OCI-LY7 (cell line): ENCODE data around the gene CAMK1. TPM values are rescaled to one million over a fixed set of nuclear protein-coding genes. Genes with fewer than 3 reads are reported as not detected.

Source experiments
- Bru-seq: library from RNA; stranded (reverse); fragments of 400-500 nt; gene quantifications from one replicate; lab custom pipeline; 2021; lab: Mats Ljungman, UMichigan
- BruChase-seq, 2 experiments: library from RNA; stranded (reverse); fragments of 400-500 nt; gene quantifications; one replicate each; lab custom pipeline; 2021; lab: Mats Ljungman, UMichigan
- BruUV-seq: library from RNA; stranded (reverse); fragments of 400-500 nt; replicated peaks from 2 replicates; lab custom pipeline; 2021; lab: Mats Ljungman, UMichigan
- CTCF ChIA-PET: fragments of 300-600 bp; sonication (Branson Sonifier 250); formaldehyde crosslinking; loops from one replicate; lab custom pipeline; 2022; ENCODE audit warnings: antibody characterized with exemption; ENCODE audit not compliant: unreplicated experiment; lab: Charles Lee
- POLR2A ChIA-PET: fragments of 300-600 bp; sonication (Branson Sonifier 250); formaldehyde crosslinking; loops from one replicate; lab custom pipeline; 2022; ENCODE audit warnings: antibody characterized with exemption; lab: Charles Lee
- DNase-seq: peaks from one replicate; pipeline ENCODE4 v3.0.0-alpha.2; 2015; ENCODE audit warnings: low spot score
- H2AFZ ChIP-seq: fragments of 200-600 bp; sonication (generic), shearing (Covaris generic); 2 replicates; pipeline ENCODE4 v1.6.1; 2014; ENCODE audit warnings: mild to moderate bottlenecking, antibody characterized with exemption, low read length, moderate library complexity
- H3K27ac ChIP-seq: fragments of 200-600 bp; sonication (generic); 2 replicates; pipeline ENCODE4 v1.5.1; 2014; ENCODE audit warnings: mixed run types, low read depth, mild to moderate bottlenecking, moderate library complexity, low read length, inconsistent platforms; ENCODE audit not compliant: poor library complexity, severe bottlenecking
- H3K36me3 ChIP-seq: fragments of 200-600 bp; sonication (generic); 2 replicates; pipeline ENCODE4 v1.6.1; 2014; ENCODE audit warnings: mild to moderate bottlenecking, antibody characterized with exemption, low read length, moderate library complexity, mixed read lengths; ENCODE audit not compliant: insufficient read depth
- H3K4me1 ChIP-seq: fragments of 200-600 bp; sonication (generic); 2 replicates; pipeline ENCODE4 v1.5.1; 2014; ENCODE audit warnings: mild to moderate bottlenecking, low read length; ENCODE audit not compliant: insufficient read depth, poor library complexity, severe bottlenecking
- H3K4me2 ChIP-seq: fragments of 200-600 bp; sonication (generic); 2 replicates; pipeline ENCODE4 v1.6.1; 2014; ENCODE audit warnings: mild to moderate bottlenecking, low read length
- H3K4me3 ChIP-seq: fragments of 200-600 bp; sonication (generic); 2 replicates; pipeline ENCODE4 v1.5.1; 2014; ENCODE audit warnings: mild to moderate bottlenecking, low read depth, low read length; ENCODE audit not compliant: poor library complexity, severe bottlenecking
- H3K79me2 ChIP-seq: fragments of 200-600 bp; sonication (generic); 2 replicates; pipeline ENCODE4 v1.6.1; 2016; ENCODE audit warnings: low read depth, mild to moderate bottlenecking, low read length, moderate library complexity, mixed read lengths; ENCODE audit not compliant: insufficient read depth
- H3K9me2 ChIP-seq: fragments of 200-600 bp; sonication (generic); 2 replicates; pipeline ENCODE4 v1.6.1; 2016; ENCODE audit warnings: mild to moderate bottlenecking, low read length, mixed read lengths; ENCODE audit not compliant: insufficient read depth
- H3K9me3 ChIP-seq: fragments of 200-600 bp; sonication (generic); 2 replicates; pipeline ENCODE4 v1.6.1; 2014; ENCODE audit warnings: mild to moderate bottlenecking, mixed run types, low read length, mixed read lengths
- H4K20me1 ChIP-seq: fragments of 200-600 bp; sonication (generic); 2 replicates; pipeline ENCODE4 v1.6.1; 2014; ENCODE audit warnings: mild to moderate bottlenecking, antibody characterized with exemption, low read length, moderate library complexity, mixed read lengths; ENCODE audit not compliant: insufficient read depth
- EZH2phosphoT487 ChIP-seq: fragments of 200-600 bp; sonication (generic); IDR thresholded peaks from 2 replicates; pipeline ENCODE4 v1.6.1; 2018; ENCODE audit warnings: low read depth, borderline replicate concordance, mild to moderate bottlenecking, mixed run types, antibody characterized with exemption, low read length, moderate library complexity, mixed read lengths
- intact Hi-C: fragments of 100-400 bp; cut with micrococcal nuclease; formaldehyde crosslinking; loops from one replicate; pipeline ENCODE4 v1.10.0; 2022; ENCODE audit not compliant: unreplicated experiment
- long read RNA-seq: library from polyadenylated mRNA; stranded (forward); transcript quantifications from one replicate; pipeline ENCODE4 v2.0.0, GENCODE V29; 2022
- total RNA-seq, 2 experiments: library from RNA; depleted of rRNA in 1 of 2; stranded (reverse); fragments of >200 nt in 1 of 2; shearing (Covaris generic) in 1 of 2; gene quantifications; 2 replicates each; pipeline ENCODE4 v1.2.3, GENCODE V29; 2014 to 2022
- TF ChIP-seq, protein P1 (sequence below): fragments of 200-600 bp; sonication (generic); conservative IDR thresholded peaks from 2 replicates; pipeline ENCODE4 v1.5.1; 2014; ENCODE audit warnings: mild to moderate bottlenecking, antibody characterized with exemption, low read length, moderate library complexity, mixed read lengths

CAMK1 gene
- total RNA-seq (2014; rRNA removed; shearing (Covaris generic)) (not detected in 2 replicates), total RNA-seq (2022) (not detected in 2 replicates), Bru-seq, nascent RNA (percentile 8 among the genes with signal in this experiment), BruChase-seq, experiment 1, labeled RNA remaining after a 6-hour chase (not detected), BruChase-seq, experiment 2, labeled RNA remaining after a 2-hour chase (percentile 12 among the genes with signal in this experiment)
- long read RNA-seq, partial matches to known transcripts, result 0 of 8 reads
- long read RNA-seq, other reads (novel, unspliced or antisense), result 8 of 8 reads

- intact Hi-C loops, result no loop called here
- H3K4me1 ChIP-seq, result peaks cover 7% of the 10 kb centered on the region
- DNase-seq, result no peak
- TF ChIP-seq, protein P1, sequence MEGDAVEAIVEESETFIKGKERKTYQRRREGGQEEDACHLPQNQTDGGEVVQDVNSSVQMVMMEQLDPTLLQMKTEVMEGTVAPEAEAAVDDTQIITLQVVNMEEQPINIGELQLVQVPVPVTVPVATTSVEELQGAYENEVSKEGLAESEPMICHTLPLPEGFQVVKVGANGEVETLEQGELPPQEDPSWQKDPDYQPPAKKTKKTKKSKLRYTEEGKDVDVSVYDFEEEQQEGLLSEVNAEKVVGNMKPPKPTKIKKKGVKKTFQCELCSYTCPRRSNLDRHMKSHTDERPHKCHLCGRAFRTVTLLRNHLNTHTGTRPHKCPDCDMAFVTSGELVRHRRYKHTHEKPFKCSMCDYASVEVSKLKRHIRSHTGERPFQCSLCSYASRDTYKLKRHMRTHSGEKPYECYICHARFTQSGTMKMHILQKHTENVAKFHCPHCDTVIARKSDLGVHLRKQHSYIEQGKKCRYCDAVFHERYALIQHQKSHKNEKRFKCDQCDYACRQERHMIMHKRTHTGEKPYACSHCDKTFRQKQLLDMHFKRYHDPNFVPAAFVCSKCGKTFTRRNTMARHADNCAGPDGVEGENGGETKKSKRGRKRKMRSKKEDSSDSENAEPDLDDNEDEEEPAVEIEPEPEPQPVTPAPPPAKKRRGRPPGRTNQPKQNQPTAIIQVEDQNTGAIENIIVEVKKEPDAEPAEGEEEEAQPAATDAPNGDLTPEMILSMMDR, result no peak
- TF ChIP-seq EZH2phosphoT487, result no peak
- no peaks in the 10 kb centered on the region for H4K20me1 ChIP-seq
- H2AFZ ChIP-seq, result no peak within 1 kb of the TSS
- no peaks in the 10 kb centered on the region for H3K9me2 ChIP-seq
- H3K9me3 ChIP-seq, result no peaks in the 10 kb centered on the region
- no peaks in the 10 kb centered on the region for H3K79me2 ChIP-seq
- POLR2A ChIA-PET, result no interaction called here
- H3K4me3 ChIP-seq, result no peak within 1 kb of the TSS
- H3K4me2 ChIP-seq, result no peak within 1 kb of the TSS
- peaks cover 3% of the 10 kb centered on the region; the same call in 1 of the 2 replicates for H3K36me3 ChIP-seq
- CTCF ChIA-PET, result no interaction called here
- BruUV-seq, result no TSS peak
- H3K27ac ChIP-seq, result no peak within 1 kb of the TSS
These were observed at the start of gene CAMK1 for GRCh38 chr3:9769426-9770275. Gene CAMK1, minus strand, starts transcription at chr3:9769947. Its CDS starts 2,198 bp downstream, at chr3:9767749.

GRCh38 chr3:9818666-9819335, 49.1 kb upstream of the CAMK1 start:
- ChIA-PET CTCF (interaction anchor here (0.6 kb wide), 2 partner anchors 59 to 214 kb away, joined by 6 to 10 read pairs; no protein-coding TSS in a partner anchor), POLR2A (no interaction called here)
- Histone ChIP-seq H3K9me3 (no peaks in the 10 kb centered on the region), H3K4me2 (no peak overlapping the region), H3K79me2 (no peaks in the 10 kb centered on the region), H4K20me1 (no peaks in the 10 kb centered on the region), H3K36me3 (peaks cover 21% of the 10 kb centered on the region), H3K4me3 (no peak overlapping the region), H3K27ac (no peak overlapping the region), H2AFZ (no peak overlapping the region), H3K4me1 (no peaks in the 10 kb centered on the region), H3K9me2 (no peaks in the 10 kb centered on the region)
- DNase-seq, result no peak
- intact Hi-C loops, result no loop called here
- TF ChIP-seq, protein P1, result no peak
- no TSS peak for BruUV-seq
